K562 (cell line): Measurements from ENCODE around the gene ACVR1C. TPM values are rescaled to one million over a fixed set of nuclear protein-coding genes. Genes with fewer than 3 reads are reported as not detected.
A peak's percentile ranks its signal among the peaks of the same experiment; 100 is the strongest.

Experiments
- BCL6 ChIP-seq: fragments of 250-450 bp; sonication (Bioruptor Pico); IDR thresholded peaks from 2 replicates; pipeline ENCODE4 v1.4.0; 2020
- ETV5 ChIP-seq: sonication (generic); formaldehyde crosslinking; IDR thresholded peaks from 2 replicates; pipeline ENCODE4 v1.4.0; 2020; ENCODE audit warnings: low read depth, mild to moderate bottlenecking, missing genetic modification reagents
- NKRF ChIP-seq: fragments of 450-650 bp; IDR thresholded peaks from 2 replicates; pipeline ENCODE4 v1.6.1; 2016; ENCODE audit warnings: borderline replicate concordance
- PKNOX1 ChIP-seq: fragments of 450-650 bp; IDR thresholded peaks from 2 replicates; pipeline ENCODE4 v1.6.1; 2016
- PRMT5 ChIP-seq: sonication (generic); formaldehyde crosslinking; IDR thresholded peaks from 2 replicates; pipeline ENCODE4 v1.5.0; 2020; ENCODE audit warnings: missing genetic modification reagents
- PTTG1 ChIP-seq: fragments of 450-650 bp; IDR thresholded peaks from 2 replicates; pipeline ENCODE4 v1.6.1; 2016; ENCODE audit warnings: low read depth, mild to moderate bottlenecking, missing genetic modification characterization, missing compliant biosample characterization
- RAD51 ChIP-seq: fragments of 450-650 bp; IDR thresholded peaks from 2 replicates; pipeline ENCODE4 v1.7.1; 2016; ENCODE audit warnings: low read depth, mild to moderate bottlenecking, borderline replicate concordance
- SRSF3 ChIP-seq: fragments of 200-400 bp; formaldehyde crosslinking; IDR thresholded peaks from 2 replicates; pipeline ENCODE4 v1.6.1; 2016; ENCODE audit warnings: mild to moderate bottlenecking, low read length, moderate library complexity; ENCODE audit not compliant: insufficient read depth
- ZNF507 ChIP-seq: conservative IDR thresholded peaks from 2 replicates; pipeline ENCODE4 v1.6.1; 2017; ENCODE audit warnings: missing genetic modification characterization, missing compliant biosample characterization
- polyA plus RNA-seq, 8 experiments: library from polyadenylated mRNA; depleted of rRNA in 4 of 8; stranded (reverse) in 5 of 8; unstranded in 3 of 8; fragments of >200 nt; fragmentation: Nextera tagmentation in 2 of 8; fragmentation: Illumina TruSeq in 1 of 8; extraction: Ambion mirVana in 2 of 8; extraction: Trizol in 1 of 8; gene quantifications; 2 replicates each; pipeline versions ENCODE4 v1.2.1 to v1.2.3, GENCODE V29; 2011 to 2014; ENCODE audit warnings: inconsistent platforms in 1 of 8, missing spikeins in 1 of 8
- total RNA-seq, 7 experiments: library from RNA; depleted of rRNA in 6 of 7; stranded (reverse); fragments of >200 nt in 6 of 7; fragmentation: Illumina TruSeq in 2 of 7; extraction: Trizol in 2 of 7; gene quantifications; 2 replicates each; pipeline versions ENCODE4 v1.2.1 to v1.2.3, GENCODE V29; 2011 to 2021; ENCODE audit warnings: low replicate concordance in 1 of 7
- TF ChIP-seq, protein P1 (sequence below): sonication (generic); formaldehyde crosslinking; IDR thresholded peaks from 2 replicates; pipeline ENCODE4 v1.8.0; 2022; ENCODE audit warnings: missing genetic modification reagents, mild to moderate bottlenecking, borderline replicate concordance
- TF ChIP-seq, protein P2 (sequence below): fragments of 450-650 bp; IDR thresholded peaks from 2 replicates; pipeline ENCODE4 v1.6.1; 2016; ENCODE audit warnings: mild to moderate bottlenecking

The ACVR1C gene
- total and polyA plus RNA-seq, 9 of the 15 experiments (the other 6 are each of a cell fraction or from before 2014, with no cell fraction given), result 0.05 to 0.58 (median 0.28) TPM

GRCh38 chr2:157672129-157672528 lies 43.5 kb upstream of the ACVR1C start (continued):
- no peak for TF ChIP-seq SRSF3
- no peak for TF ChIP-seq ETV5
- no peak for TF ChIP-seq PRMT5 (CRISPR knock-in tag)
- no peak for TF ChIP-seq RAD51
- TF ChIP-seq NKRF, result no peak
- peak; percentile 32; the same call in 1 of the 2 replicates for TF ChIP-seq PKNOX1
- TF ChIP-seq BCL6, result no peak
- TF ChIP-seq, protein P1, sequence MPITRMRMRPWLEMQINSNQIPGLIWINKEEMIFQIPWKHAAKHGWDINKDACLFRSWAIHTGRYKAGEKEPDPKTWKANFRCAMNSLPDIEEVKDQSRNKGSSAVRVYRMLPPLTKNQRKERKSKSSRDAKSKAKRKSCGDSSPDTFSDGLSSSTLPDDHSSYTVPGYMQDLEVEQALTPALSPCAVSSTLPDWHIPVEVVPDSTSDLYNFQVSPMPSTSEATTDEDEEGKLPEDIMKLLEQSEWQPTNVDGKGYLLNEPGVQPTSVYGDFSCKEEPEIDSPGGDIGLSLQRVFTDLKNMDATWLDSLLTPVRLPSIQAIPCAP (CRISPR knock-in tag), result no peak
- TF ChIP-seq ZNF507 (tag), result no peak
- TF ChIP-seq, protein P2, sequence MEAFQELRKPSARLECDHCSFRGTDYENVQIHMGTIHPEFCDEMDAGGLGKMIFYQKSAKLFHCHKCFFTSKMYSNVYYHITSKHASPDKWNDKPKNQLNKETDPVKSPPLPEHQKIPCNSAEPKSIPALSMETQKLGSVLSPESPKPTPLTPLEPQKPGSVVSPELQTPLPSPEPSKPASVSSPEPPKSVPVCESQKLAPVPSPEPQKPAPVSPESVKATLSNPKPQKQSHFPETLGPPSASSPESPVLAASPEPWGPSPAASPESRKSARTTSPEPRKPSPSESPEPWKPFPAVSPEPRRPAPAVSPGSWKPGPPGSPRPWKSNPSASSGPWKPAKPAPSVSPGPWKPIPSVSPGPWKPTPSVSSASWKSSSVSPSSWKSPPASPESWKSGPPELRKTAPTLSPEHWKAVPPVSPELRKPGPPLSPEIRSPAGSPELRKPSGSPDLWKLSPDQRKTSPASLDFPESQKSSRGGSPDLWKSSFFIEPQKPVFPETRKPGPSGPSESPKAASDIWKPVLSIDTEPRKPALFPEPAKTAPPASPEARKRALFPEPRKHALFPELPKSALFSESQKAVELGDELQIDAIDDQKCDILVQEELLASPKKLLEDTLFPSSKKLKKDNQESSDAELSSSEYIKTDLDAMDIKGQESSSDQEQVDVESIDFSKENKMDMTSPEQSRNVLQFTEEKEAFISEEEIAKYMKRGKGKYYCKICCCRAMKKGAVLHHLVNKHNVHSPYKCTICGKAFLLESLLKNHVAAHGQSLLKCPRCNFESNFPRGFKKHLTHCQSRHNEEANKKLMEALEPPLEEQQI, result no peak
- no peak for TF ChIP-seq PTTG1
